Transverse colon (tissue), 3 donors: ENCODE measurements around the gene FER.

ENCODE experiments used
- EP300 ChIP-seq: sonication (generic); formaldehyde crosslinking; IDR thresholded peaks from one replicate; pipeline ENCODE4 v1.6.1; 2017; ENCODE audit warnings: antibody characterized with exemption, low read depth
- POLR2A ChIP-seq: fragments of 450-650 bp; IDR thresholded peaks from one replicate; pipeline ENCODE4 v1.6.1; 2016; ENCODE audit warnings: antibody characterized with exemption, mild to moderate bottlenecking, moderate library complexity
- TF ChIP-seq, protein P1 (sequence below), 5 experiments: fragments of 200-600 bp in 3 of 5; fragments of 450-650 bp in 2 of 5; sonication (generic) in 3 of 5; IDR thresholded peaks; 1 replicate in 2 of 5; 2 replicates in 3 of 5; pipeline ENCODE4 v1.5.1; 2016 to 2017; ENCODE audit warnings: antibody characterized with exemption in 5 of 5, inconsistent platforms in 3 of 5, mild to moderate bottlenecking in 2 of 5, moderate library complexity in 1 of 5

DNA sequence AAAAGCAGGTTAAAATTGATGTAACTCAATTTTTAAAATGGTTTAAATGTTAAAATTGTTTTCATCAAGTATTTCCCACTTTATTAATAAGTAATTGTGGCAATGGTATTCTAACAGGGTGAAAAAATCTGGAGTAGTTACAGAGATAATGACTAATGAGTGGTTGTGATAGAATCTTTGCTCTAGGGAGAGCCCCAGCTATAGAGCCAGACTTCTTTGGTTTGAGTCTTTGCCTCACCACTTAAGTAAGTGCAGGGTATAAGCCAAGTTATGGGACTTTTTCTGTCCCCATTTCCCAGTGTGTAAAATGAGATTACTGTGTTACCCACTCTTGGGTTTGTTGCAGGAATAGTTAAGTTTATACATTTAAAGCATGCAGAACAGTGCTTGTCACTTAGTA lies 158.1 kb downstream of the FER start:
- TF ChIP-seq POLR2A (no peak), EP300 (no peak)
- TF ChIP-seq, protein P1, sequence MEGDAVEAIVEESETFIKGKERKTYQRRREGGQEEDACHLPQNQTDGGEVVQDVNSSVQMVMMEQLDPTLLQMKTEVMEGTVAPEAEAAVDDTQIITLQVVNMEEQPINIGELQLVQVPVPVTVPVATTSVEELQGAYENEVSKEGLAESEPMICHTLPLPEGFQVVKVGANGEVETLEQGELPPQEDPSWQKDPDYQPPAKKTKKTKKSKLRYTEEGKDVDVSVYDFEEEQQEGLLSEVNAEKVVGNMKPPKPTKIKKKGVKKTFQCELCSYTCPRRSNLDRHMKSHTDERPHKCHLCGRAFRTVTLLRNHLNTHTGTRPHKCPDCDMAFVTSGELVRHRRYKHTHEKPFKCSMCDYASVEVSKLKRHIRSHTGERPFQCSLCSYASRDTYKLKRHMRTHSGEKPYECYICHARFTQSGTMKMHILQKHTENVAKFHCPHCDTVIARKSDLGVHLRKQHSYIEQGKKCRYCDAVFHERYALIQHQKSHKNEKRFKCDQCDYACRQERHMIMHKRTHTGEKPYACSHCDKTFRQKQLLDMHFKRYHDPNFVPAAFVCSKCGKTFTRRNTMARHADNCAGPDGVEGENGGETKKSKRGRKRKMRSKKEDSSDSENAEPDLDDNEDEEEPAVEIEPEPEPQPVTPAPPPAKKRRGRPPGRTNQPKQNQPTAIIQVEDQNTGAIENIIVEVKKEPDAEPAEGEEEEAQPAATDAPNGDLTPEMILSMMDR (IDR thresholded peaks at IDR 0.05), result no peak
